ENCODE measurements around the gene PRXL2B. TPM values are rescaled to one million over a fixed set of nuclear protein-coding genes. Genes with fewer than 3 reads are reported as not detected.

Gene PRXL2B
- total RNA-seq, 6 experiments from 2014 or later: 5.1 to 18.6 (median 11.1) TPM

- no peaks in the 10 kb centered on the region for H3K36me3 ChIP-seq
- H3K27ac ChIP-seq: no peak overlapping the region
- TF ChIP-seq CTCF (IDR thresholded peaks at IDR 0.05) (no peak), POLR2A (IDR thresholded peaks at IDR 0.05) (no peak)
- WGBS (ENCODE audit: insufficient coverage, low coverage, low lambda C conversion rate, missing lambda C conversion rate): 89% methylated on average over 15 of the region's 28 CpGs
- DNase-seq (peak in 2 of 3 donors; percentile 32 to 49), ATAC-seq (no peak)
- no peaks in the 10 kb centered on the region for H3K9me3 ChIP-seq
- intact Hi-C loops (cut with DNase I): no loop called here
- H3K4me1 ChIP-seq: no peaks in the 10 kb centered on the region
- H3K27me3 ChIP-seq: no peaks in the 10 kb centered on the region
- H3K4me3 ChIP-seq: no peak overlapping the region
Measured at GRCh38 chr1:2596530-2597333, 10.2 kb downstream of the PRXL2B start.

- intact Hi-C loops (cut with DNase I): no loop called here
- Histone ChIP-seq H3K9me3 (no peaks in the 10 kb centered on the region), H3K4me1 (no peaks in the 10 kb centered on the region), H3K27ac (no peak overlapping the region), H3K36me3 (no peaks in the 10 kb centered on the region), H3K27me3 (no peaks in the 10 kb centered on the region), H3K4me3 (no peak overlapping the region)
- DNase-seq (peak in 2 of 3 donors; percentile 31 to 35), ATAC-seq (no peak)
- WGBS (ENCODE audit: insufficient coverage, low coverage, low lambda C conversion rate, missing lambda C conversion rate): 61% methylated on average over 21 of the region's 34 CpGs
- TF ChIP-seq POLR2A (IDR thresholded peaks at IDR 0.05) (no peak), CTCF (IDR thresholded peaks at IDR 0.05) (no peak)
Measured at GRCh38 chr1:2597441-2598328, 11.1 kb downstream of the PRXL2B start.

GRCh38 chr1:2598329-2598931, 11.9 kb downstream of the PRXL2B start:
- DNase-seq: no peak

More at GRCh38 chr1:2598329-2598931, 11.9 kb downstream of the PRXL2B start:
- TF ChIP-seq POLR2A (IDR thresholded peaks at IDR 0.05): no peak
- no peak for TF ChIP-seq CTCF (IDR thresholded peaks at IDR 0.05)
- intact Hi-C loops (cut with DNase I): no loop called here
- H3K27ac ChIP-seq: no peak overlapping the region
- no CpG with 5 or more reads among the region's 3 CpGs for WGBS (ENCODE audit: insufficient coverage, low coverage, low lambda C conversion rate, missing lambda C conversion rate)
- H3K9me3 ChIP-seq: no peaks in the 10 kb centered on the region
- H3K27me3 ChIP-seq: no peaks in the 10 kb centered on the region
- ATAC-seq: no peak
- H3K36me3 ChIP-seq: no peaks in the 10 kb centered on the region
- H3K4me1 ChIP-seq: no peaks in the 10 kb centered on the region
- H3K4me3 ChIP-seq: no peak overlapping the region

Data from right lobe of liver (tissue), 6 donors.